GM03348 (cell line): ENCODE measurements around the gene CDCA3.
"Not testable (repeated sequence)": the region's sequence is repeated elsewhere in the genome, so short reads cannot be mapped to it uniquely, and the experiment has no call there.

Experiments
- DNase-seq: peaks from one replicate; pipeline ENCODE4 v3.0.0; 2012; ENCODE audit warnings: low spot score

The CDCA3 gene

DNA sequence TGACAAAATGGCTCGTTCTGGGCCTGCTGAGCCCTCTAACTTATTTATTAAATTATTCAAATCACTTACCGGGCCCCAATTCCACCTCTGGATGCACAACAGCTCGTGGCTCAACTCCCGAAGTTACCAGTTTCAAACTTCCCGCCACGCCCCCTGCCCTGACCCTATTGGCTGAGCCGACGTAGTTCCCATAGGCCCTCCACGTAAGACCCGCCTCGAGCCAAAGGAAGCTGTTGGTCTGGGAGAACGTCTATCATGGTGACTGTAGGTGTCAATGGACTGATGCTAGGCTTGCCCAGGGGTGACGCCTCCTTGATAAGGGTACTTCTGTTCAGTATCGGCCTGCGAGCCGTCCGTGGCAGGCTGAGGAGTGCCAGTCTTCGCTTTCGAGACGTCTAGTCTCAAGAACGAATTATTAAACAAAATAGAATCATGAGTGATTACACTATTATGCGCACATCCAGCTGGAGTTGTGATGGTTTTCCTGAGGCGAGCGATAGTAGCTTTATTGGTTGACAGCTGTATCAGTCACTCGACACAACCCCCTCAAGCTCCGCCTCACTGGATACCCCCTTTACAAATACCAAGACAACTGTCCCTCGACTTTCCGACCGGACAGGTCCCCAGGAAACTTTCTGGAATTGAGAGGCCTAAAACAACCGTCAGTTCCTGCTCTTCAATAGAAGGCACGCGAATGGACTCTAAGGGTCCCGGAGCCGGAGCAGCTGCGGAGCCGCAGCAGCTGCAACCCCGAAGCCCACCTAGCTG is at the start of gene CDCA3:
CDCA3 (minus strand) TSS at position 134 of the 768 bp plus-strand sequence. CDS start 334 bp downstream, outside the sequence.
- peak; percentile 100 for DNase-seq

DNA sequence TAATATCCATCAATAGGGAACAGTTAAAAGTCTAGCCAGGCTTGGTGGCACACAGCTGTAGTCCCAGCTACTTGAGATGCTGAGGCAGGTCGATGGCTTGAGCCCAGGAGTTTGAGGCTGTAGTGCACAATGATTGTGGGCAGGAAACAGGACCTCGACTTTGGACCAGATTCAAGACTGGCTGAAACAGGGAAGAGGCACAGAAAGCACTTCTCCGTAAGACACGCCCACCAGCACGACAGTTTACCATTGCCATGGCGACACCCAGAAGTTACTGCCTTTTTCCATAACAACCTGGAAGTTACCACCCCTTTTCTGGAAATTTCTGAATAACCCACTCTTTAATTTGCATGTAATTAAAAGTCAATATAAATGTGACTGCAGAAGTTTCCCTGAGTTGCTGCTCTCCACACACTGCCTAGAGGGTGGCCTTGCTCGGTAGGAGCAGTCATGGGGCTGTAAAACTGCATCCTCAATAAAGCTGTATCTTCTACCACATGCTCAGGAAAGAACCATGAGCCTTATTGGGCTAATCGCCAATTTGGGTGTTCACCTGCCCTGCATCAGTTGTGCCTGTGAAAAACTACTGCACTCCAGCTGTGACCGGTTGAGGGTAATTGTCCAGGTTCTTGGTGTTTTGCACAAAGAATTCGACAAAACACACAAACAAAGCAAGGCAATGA is 48.9 kb upstream of the CDCA3 start:
- no peak for DNase-seq

DNA sequence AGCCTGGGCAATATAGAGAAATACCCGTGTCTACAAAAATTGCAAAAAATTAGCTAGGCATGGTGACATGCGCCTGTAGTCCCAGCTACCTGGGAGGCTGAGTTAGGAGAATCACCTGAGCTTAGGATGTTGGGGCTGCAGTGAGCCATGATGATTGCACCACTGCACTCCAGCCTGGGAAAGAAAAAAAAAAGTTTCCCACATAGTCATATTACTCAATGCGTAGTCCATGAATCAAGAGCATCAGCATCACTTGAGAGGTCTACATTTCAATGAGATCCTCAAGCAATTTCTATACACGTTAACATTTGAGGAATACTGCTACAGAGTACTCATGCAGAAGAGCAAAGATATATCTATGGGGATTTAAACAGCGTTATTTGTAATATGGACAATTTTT is 48.3 kb upstream of the CDCA3 start:
- DNase-seq = no peak

DNA sequence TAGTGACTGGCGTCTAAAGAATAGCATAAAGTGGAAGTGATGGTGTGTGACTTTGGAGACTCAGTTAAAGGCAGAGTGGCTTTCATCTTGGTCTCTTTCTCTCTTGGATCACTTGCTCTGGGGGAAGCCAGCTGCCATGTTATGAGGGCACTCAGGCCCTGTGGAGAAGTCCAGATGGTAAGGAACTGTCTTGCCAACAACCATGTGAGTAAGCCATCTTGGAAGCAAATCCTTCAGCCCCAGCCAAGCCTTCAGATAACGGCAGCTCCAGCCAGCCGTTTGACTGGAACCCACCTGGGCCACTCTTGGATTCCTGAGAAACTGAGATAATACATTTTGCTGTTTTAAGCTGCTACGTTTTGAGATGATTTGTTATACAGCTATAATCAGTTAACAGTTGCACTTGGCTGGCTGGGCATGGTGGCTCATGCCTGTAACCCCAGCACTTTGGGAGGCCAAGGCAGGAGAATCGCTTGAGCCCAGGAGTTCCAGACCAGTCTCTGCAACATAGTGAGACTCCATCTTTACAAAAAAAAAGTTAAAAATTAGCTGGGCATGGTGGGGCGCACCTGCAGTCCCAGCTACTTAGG is 45.9 kb upstream of the CDCA3 start:
- no peak for DNase-seq

DNA sequence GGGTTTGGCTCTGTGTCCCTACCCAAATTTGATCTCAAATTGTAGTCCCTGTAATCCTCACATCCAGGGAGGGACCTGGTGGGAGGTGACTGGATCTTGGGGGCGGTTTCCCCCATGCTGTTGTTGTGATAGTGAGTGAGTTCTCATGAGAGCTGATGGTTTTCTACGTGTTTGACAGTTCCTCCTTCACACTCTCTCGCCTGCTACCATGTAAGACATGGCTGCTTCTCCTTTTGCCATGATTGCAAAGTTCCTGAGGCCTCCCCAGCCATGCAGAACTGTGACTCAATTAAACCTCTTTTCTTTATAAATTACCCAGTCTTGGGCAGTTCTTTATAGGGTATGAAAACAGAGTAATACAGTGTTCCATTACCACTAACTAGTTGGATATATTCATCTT is 43.2 kb upstream of the CDCA3 start:
- DNase-seq = no peak

DNA sequence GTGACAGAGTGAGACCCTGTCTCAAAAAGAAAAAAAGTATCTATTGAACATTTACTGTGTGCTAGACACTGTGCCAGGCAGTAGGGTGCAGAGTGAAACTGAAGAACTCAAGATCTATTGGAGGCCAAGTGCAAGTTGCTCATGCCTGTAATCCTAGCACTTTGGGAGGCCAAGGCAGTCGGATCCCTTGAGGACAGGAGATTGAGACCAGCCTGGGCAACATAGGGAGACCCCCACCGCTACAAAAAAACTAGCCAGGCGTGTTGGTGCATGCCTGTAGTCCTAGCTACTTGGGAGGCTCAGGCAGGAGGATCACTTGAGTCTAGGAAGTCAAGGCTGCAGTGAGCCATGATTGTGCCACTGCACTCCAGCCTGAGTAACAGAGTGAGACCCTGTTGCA is 41.6 kb upstream of the CDCA3 start:
- DNase-seq = not testable (repeated sequence)

DNA sequence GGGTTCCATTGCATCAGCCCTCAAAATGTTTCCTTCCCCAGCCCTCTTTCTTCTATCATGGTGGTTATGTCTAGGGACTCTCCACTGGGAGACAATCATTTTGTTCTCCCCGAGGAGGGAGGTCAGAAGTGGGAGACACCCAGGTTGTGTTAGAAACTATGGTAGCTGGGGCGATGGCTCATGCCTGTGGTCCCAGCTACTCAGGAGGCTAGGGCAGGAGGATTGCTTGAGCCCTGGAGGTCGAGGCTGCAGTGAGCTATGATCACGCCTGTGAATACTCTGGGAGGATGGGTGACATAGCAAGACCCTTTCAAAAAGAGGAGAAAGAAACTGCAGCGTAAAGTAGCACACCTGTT is 40.5 kb upstream of the CDCA3 start:
- no peak for DNase-seq

DNA sequence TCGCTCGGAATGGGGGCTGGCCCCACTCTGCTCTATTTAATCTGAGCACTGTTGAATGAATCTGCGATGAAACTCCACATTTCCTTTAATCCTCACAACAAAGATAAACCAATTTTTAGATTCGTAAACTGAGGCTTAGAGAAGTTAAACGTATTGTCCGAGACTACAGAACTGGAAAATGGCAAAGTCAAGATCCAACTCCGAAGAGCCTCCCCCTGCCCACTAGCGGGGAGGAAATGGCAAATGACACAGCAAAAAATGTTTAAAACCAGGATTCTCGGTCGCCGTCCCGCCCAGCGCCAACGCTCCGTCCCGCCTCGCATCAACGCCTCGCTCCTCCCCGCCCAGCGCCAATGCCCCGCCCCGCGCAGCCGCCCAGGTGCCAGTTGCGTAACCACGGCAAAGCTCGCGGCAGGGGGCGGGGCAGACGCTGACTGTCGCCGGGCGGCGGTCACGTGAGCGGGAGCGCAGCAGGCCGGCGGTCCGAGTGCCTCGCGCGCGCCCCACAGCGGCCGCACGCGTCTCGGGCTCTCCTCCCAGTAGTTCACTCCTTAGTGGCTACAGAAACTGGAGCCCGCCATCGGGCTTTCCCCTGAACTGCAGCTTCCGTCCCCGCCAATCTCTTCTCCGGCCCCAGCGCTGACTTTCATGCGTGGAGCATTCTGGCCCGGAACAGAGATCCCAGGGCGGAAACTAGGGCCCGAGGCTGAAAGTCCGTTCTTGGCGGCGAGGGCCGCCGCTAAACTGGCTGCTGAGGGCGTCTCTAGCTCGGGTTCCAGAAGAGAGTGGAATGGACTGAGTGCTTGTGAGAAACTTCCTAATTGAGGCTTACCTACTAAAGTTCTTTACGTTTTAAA is 39.9 kb upstream of the CDCA3 start:
- DNase-seq = peak; percentile 97

DNA sequence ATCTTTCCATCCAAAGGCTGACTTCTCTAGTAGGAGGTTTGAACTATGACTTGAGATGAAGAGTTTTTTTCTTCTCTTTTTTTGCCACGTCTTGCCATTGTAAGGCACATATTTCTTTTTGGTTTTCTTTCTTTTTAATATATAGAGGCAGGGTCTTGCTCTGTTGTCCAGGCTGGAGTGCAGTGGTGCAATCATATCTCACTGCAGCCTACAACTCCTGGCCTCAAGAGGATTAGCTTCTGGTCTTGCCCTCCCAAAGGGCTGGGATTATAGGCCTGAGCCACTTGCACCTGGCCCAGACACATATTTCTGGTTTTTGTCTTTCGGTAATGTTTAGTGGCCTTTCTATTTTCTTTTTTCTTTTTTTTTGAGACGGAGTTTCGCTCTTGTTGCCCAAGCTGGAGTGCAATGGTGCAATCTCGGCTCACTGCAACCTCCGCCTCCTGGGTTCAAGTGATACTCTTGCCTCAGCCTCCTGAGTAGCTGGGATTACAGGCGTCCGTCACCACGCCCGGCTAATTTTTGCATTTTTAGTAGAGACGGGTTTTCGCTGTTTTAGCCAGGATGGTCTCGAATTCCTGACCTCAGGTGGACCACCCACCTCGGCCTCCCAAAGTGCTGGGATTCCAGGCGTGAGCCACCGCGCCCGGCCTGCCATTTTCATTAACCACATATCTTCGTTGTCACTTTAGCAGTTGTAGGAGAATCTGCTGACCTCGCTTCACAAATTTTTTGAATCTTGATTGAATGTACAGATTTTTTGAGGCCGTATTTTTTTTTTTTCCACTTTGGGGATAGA is 38.9 kb upstream of the CDCA3 start:
- DNase-seq = not testable (repeated sequence)

DNA sequence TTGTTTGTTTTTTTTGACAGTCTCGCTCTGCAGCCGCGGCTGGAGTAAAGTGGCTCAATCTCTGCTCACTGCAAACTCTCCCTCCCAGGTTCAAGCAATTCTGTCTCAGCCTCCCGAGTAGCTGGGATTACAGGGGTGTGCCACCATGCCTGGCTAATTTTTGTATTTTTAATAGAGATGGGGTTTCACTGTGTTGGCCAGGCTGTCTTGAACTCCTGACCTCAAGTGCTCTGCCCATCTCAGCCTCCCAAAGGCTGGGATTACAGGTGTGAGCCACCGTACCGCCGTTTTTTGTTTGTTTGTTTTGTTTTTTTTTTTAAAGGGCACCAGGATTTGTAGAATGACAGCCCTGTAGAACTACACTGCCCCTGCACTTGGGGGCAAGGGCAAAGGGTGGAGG is 37.7 kb upstream of the CDCA3 start:
- DNase-seq = not testable (repeated sequence)

DNA sequence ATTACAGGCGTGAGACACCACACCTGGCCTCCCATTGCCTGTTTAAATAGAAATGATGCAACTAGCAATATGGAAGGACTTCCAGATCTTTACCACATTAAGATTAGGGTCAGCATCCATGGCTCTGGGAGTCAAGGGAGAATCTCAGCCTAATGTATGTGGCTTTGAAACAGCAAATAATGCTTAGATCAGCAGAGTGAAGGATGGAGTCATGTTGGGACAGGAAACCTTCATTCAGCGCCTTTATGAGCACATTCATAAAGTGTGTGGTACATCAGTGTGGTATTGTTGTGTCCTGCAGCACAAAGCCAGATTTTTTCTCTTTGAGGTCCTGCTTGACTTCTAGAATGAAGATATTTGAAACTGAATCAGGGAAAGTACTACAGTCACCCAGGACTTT is 37.3 kb upstream of the CDCA3 start:
- no peak for DNase-seq

DNA sequence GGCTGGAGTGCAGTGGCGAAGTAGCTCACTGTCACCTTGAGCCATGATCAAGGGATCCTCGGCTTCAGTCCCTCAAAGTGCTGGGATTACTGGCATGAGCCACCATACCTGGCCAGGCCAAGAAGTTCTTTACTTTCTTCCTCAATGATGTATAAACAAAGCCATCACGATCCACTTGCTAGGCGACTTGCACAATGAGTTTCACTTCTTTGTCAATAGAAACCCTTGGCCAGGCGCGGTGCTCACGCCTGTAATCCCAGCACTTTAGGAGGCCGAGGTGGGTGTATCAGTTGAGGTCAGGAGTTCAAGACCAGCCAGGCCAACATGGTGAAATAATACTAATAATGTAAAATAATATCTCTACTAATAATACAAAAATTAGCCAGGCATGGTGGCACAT is 36.4 kb upstream of the CDCA3 start:
- no peak for DNase-seq

DNA sequence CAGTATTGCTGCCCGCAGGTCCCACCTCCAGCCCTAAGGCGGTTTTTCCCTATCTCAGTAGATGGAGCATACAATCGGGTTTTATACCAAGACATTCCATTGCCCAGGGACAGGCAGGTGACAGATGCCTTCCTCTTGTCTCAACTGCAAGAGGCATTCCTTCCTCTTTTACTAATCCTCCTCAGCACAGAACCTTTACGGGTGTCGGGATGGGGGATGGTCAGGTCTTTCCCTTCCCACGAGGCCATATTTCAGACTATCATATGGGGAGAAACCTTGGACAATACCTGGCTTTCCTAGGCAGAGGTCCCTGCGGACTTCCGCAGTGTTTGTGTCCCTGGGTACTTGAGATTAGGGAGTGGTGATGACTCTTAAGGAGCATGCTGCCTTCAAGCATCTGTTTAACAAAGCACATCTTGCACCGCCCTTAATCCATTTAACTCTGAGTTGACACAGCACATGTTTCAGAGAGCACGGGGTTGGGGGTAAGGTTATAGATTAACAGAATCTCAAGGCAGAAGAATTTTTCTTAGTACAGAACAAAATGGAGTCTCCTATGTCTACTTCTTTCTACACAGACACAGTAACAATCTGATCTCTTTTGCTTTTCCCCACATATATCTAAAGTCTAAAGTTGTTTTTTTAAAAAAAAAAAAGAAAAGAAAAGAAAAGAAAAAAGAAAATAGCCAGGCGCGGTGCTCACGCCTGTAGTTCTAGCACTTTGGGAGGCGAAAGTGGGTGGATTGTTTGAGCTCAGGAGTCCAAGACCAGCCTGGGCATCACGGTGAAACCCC is 35.3 kb upstream of the CDCA3 start:
- not testable (repeated sequence) for DNase-seq

DNA sequence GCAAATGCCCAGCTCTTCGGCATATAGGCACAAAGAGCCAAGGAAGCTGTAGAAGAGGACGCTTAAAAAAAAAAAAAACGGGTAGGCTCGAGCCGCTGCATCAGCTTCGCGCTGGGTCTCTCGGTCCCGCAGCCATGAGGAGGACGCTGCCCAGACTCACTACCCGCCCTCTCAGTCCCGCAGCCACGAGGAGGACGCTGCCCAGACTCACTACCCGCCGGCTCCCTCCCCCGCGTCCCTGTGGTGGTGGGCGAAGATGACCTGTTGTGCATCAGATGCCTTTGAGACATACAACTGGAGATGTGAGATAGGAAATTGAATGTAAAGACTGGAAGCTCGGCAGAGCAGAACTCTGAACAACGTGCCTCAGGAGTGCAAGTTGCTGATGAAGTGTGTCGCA is 33.5 kb upstream of the CDCA3 start:
- no peak for DNase-seq

DNA sequence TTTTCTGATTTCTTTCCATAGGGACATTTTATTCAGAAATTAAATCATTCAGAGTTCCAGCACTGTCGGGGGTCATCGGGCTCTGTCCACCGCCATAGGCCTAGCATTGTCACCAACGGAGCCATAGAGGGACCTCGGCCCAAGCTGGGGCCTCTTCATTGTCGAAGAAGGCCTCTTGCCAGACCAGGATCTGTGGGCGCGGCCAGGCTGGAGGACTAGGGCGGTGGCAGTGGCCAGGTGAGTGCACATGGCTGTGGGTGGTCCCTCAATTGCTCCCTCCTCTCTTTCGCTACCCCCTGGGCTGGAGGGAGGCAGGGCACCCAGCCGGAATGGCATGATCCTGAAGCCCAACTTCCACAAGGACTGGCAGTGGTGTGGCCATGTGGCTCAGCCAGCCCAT is 32.6 kb upstream of the CDCA3 start:
- no peak for DNase-seq

DNA sequence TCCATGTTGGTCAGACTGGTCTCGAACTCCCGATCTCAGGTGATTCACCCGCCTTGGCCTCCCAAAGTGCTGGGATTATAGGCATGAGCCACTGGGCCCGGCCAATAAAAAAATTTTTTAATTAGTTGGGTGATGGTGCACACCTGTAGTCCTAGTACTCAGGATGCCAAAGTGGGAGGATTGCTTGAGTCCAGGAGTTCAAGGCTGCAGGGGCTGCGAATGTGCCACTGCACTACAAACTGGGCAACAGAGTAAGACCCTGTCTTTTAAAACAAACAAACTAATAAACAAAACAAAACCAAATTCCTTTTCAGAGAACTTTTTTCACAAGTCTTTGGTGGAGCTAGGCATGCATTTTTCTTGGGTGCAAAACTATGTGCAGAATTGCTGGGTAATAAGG is 32.2 kb upstream of the CDCA3 start:
- no peak for DNase-seq

DNA sequence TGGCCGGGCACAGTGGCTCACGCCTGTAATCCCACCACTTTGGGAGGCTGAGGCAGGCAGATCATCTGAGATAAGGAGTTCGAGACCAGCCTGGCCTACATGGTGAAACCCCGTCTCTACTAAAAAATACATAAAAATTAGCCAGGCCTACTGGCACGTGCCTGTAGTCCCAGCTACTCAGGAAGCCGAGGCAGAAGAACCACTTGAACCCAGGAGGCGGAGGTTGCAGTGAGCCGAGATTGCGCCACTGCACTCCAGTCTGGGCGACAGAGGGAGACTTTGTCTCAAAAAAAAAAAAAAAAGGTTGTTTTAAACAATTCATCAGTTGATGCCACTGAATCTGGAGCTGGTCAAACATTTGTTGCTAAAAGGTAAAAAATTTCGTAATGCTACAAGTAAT is 28.7 kb upstream of the CDCA3 start:
- DNase-seq = not testable (repeated sequence)

DNA sequence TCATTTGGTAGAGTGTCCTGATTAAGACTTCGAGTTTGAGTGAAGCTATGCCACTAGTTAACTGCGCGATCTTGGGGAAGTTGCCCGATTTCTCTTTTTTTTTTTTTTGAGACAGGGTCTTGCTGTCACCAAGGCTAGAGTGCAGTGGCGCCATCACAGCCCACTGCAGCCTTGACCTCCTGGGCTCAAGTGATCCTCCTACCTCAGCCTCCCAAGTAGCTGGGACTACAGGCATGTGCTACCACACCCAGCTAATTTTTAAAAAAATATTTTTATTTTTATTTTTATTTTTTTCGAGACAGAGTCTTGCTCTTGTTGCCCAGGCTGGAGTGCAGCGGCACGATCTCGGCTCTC is 22.9 kb upstream of the CDCA3 start:
- DNase-seq = not testable (repeated sequence)

DNA sequence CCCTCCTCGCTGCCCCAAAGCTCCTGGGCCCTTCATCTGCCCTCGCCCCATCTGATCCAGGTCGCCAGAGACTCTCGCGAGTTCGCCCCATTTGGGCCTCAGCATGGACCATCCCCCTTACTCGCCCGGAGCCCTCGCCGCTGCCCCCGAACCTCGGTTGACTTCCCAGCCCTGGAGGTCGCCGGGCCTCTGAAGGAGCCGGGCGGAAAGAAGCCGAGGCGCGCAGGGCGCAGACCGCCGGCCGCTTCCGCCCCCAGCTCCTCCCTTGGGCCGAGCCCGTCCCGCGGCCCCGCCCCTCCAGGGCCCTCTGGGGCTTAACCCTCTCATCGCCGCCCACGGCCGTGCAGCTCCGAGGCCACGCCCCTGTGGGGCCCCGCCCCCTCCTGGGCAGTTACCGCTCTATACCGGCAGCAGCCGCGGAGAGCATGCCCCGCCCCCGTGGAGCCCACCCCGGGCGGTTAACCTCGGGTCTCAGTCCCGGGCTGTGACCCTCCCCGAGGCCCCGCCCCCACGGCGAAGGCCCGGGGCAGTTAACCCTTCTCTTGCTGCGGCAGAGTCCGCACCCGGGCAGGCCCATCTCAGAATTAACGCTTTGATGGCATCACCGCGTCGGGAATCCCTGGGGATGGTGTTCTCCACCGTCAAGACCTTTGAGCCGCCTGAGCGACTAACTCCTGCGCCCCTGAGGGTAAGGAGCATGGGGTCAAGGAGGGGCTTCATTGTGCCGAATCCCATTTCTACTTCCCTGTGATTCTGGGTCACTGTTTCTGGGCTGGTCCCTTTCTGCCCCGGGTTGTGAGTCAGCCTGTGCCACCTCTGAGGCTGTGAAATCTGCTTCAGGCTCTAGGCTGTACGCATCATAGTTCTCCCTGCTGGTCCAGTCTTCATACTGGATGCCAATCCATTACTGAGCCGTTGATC is 22.3 kb upstream of the CDCA3 start, which contains the start of gene SPSB2:
SPSB2 (minus strand) TSS at position 210 of the 921 bp plus-strand sequence. CDS start 402 bp downstream, outside the sequence.
- DNase-seq = peak; percentile 98
